ENCODE results near the gene ZNF25.

- TF ChIP-seq CTCF (IDR thresholded peaks at IDR 0.05) (no peak), POLR2A (IDR thresholded peaks at IDR 0.05) (no peak), POLR2AphosphoS5 (IDR thresholded peaks at IDR 0.05; ENCODE audit: insufficient read depth in 1 of 2, low read depth in 1 of 2) (no peak)
These were observed 27.1 kb upstream of the ZNF25 start for GRCh38 chr10:38003588-38003987.

Measured in vagina (tissue), 2 donors.